HG02610 (cell line): ENCODE results near the gene VPS37B.

Experiments
- ATAC-seq: cut with Tn5 transposase; IDR thresholded peaks from one replicate; pipeline ENCODE4 v1.9.1; 2021; ENCODE audit warnings: mild to moderate bottlenecking, moderate library complexity; ENCODE audit not compliant: unreplicated experiment

Gene VPS37B

GRCh38 chr12:122820138-122820537 is 75.8 kb downstream of the VPS37B start:
- no peak for ATAC-seq

- no peak for ATAC-seq
These were observed 76.6 kb downstream of the VPS37B start for GRCh38 chr12:122819209-122819785.
